Neural cell (in vitro differentiated cells): ENCODE data around the gene ZFX. TPM values are rescaled to one million over a fixed set of nuclear protein-coding genes. Genes with fewer than 3 reads are reported as not detected.

Experiments
- H2AFZ ChIP-seq: fragments of 200-600, 300-800 bp; sonication (generic), shearing (Covaris generic); 2 replicates; pipeline ENCODE4 v1.6.0; 2014; ENCODE audit warnings: low read depth, mild to moderate bottlenecking, antibody characterized with exemption, low read length, moderate library complexity
- H3F3A ChIP-seq: fragments of 200-600 bp; shearing (Covaris generic); 2 replicates; pipeline ENCODE4 v1.6.1; 2016; ENCODE audit warnings: mild to moderate bottlenecking, moderate library complexity, mixed read lengths, antibody characterized with exemption, low read length; ENCODE audit not compliant: insufficient read depth, poor library complexity, severe bottlenecking
- H3K27ac ChIP-seq: fragments of 200-600, 300-800 bp; sonication (generic), shearing (Covaris generic); 2 replicates; pipeline ENCODE4 v1.5.1; 2014; ENCODE audit warnings: mild to moderate bottlenecking, low read length, moderate library complexity
- H3K27me3 ChIP-seq: fragments of 300-800, 200-600 bp; sonication (generic), shearing (Covaris generic); 2 replicates; pipeline ENCODE4 v1.6.0; 2014; ENCODE audit warnings: mild to moderate bottlenecking, low read depth, low read length, moderate library complexity; ENCODE audit not compliant: insufficient read depth
- H3K36me3 ChIP-seq: fragments of 300-800, 200-600 bp; sonication (generic), shearing (Covaris generic); 2 replicates; pipeline ENCODE4 v1.5.1; 2014; ENCODE audit warnings: mild to moderate bottlenecking, antibody characterized with exemption, low read length, moderate library complexity; ENCODE audit not compliant: insufficient read depth
- H3K4me2 ChIP-seq: fragments of 300-800, 200-600 bp; sonication (generic), shearing (Covaris generic); 2 replicates; pipeline ENCODE4 v1.6.0; 2014; ENCODE audit warnings: mild to moderate bottlenecking, low read length
- H3K4me3 ChIP-seq: fragments of 300-800, 200-600 bp; sonication (generic), shearing (Covaris generic); 2 replicates; pipeline ENCODE4 v1.5.1; 2014; ENCODE audit warnings: mild to moderate bottlenecking, low read length, moderate library complexity
- H3K79me2 ChIP-seq: fragments of 200-600 bp; shearing (Covaris generic); replicated peaks from 2 replicates; pipeline ENCODE4 v1.6.0; 2014; ENCODE audit warnings: mild to moderate bottlenecking, low read length, moderate library complexity; ENCODE audit not compliant: insufficient read depth
- H3K9ac ChIP-seq: fragments of 300-800, 200-600 bp; sonication (generic), shearing (Covaris generic); 2 replicates; pipeline ENCODE4 v1.6.1; 2016; ENCODE audit warnings: mild to moderate bottlenecking, low read length, mixed read lengths
- H3K9me2 ChIP-seq: fragments of 200-600 bp; shearing (Covaris generic); 2 replicates; pipeline ENCODE4 v1.6.1; 2016; ENCODE audit warnings: mild to moderate bottlenecking, low read length, mixed read lengths; ENCODE audit not compliant: insufficient read depth
- H3K9me3 ChIP-seq: fragments of 200-600, 300-800 bp; sonication (generic), shearing (Covaris generic); 2 replicates; pipeline ENCODE4 v1.6.1; 2016; ENCODE audit warnings: mild to moderate bottlenecking, mixed run types, low read length, moderate library complexity, mixed read lengths
- H4K20me1 ChIP-seq: fragments of 200-600 bp; shearing (Covaris generic); 2 replicates; pipeline ENCODE4 v1.6.1; 2016; ENCODE audit warnings: mild to moderate bottlenecking, mixed run types; ENCODE audit not compliant: insufficient read depth
- EP300 ChIP-seq: fragments of 450-650 bp; conservative IDR thresholded peaks from 2 replicates; pipeline ENCODE4 v1.6.1; 2014; ENCODE audit warnings: antibody characterized with exemption, mild to moderate bottlenecking, moderate library complexity; ENCODE audit not compliant: poor library complexity, severe bottlenecking
- EZH2 ChIP-seq: fragments of 200-600, 300-800 bp; shearing (Covaris generic), sonication (generic); IDR thresholded peaks from 2 replicates; pipeline ENCODE4 v1.6.1; 2014; ENCODE audit warnings: antibody characterized with exemption, low read length, borderline replicate concordance, mild to moderate bottlenecking; ENCODE audit not compliant: insufficient read depth, poor library complexity, severe bottlenecking
- MXI1 ChIP-seq: fragments of 450-650 bp; conservative IDR thresholded peaks from 2 replicates; pipeline ENCODE4 v1.6.1; 2014; ENCODE audit warnings: antibody characterized with exemption, mild to moderate bottlenecking; ENCODE audit not compliant: poor library complexity, severe bottlenecking
- POLR2AphosphoS5 ChIP-seq: IDR thresholded peaks from 2 replicates; pipeline ENCODE4 v1.6.1; 2012
- RAD21 ChIP-seq: fragments of 450-650 bp; conservative IDR thresholded peaks from 2 replicates; pipeline ENCODE4 v1.6.1; 2014; ENCODE audit warnings: antibody characterized with exemption, mild to moderate bottlenecking, moderate library complexity
- SMC3 ChIP-seq: fragments of 450-650 bp; conservative IDR thresholded peaks from 2 replicates; pipeline ENCODE4 v1.6.1; 2014; ENCODE audit warnings: antibody characterized with exemption, mild to moderate bottlenecking, moderate library complexity; ENCODE audit not compliant: poor library complexity
- TAF1 ChIP-seq: IDR thresholded peaks from 2 replicates; pipeline ENCODE4 v1.6.1; 2012; ENCODE audit warnings: low read depth
- polyA plus RNA-seq: library from polyadenylated mRNA; depleted of rRNA; stranded (reverse); fragments of >200 nt; gene quantifications from 2 replicates; pipeline ENCODE4 v1.2.3, GENCODE V29; 2014
- TF ChIP-seq, protein P1 (sequence below): fragments of 450-650 bp; IDR thresholded peaks from 2 replicates; pipeline ENCODE4 v1.5.1; 2014; ENCODE audit warnings: antibody characterized with exemption, mild to moderate bottlenecking, moderate library complexity; ENCODE audit not compliant: poor library complexity, severe bottlenecking
- TF ChIP-seq, protein P2 (sequence below): IDR thresholded peaks from 2 replicates; pipeline ENCODE4 v1.6.1; 2012; ENCODE audit warnings: borderline replicate concordance

The ZFX gene
- polyA plus RNA-seq, 1 donor from 2014 or later = 12.5 TPM

DNA sequence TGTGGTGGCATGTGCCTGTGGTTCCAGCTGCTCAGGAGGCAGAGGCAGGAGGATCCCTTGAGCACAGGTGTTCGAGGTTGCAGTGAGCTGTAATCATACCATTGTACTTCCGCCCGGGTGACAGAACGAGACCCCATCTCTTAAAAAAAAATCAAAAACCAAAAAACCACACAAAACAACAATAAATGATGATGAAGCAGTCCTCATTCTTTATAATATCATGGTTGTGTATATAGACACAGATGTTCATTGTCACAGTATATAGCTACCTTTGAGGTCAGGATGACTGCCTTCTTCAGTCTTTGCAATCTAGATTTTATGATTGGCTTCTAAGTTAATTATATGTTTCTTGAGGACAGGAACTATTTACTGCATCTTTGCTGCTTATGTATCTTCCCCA lies 37.0 kb downstream of the ZFX start:
- H3K9ac ChIP-seq = no peak overlapping the region
- no peaks in the 10 kb centered on the region for H3K9me3 ChIP-seq
- TF ChIP-seq RAD21 (no peak), MXI1 (no peak), SMC3 (no peak), POLR2AphosphoS5 (no peak), TAF1 (no peak), EZH2 (no peak), EP300 (no peak)
- TF ChIP-seq, protein P1, sequence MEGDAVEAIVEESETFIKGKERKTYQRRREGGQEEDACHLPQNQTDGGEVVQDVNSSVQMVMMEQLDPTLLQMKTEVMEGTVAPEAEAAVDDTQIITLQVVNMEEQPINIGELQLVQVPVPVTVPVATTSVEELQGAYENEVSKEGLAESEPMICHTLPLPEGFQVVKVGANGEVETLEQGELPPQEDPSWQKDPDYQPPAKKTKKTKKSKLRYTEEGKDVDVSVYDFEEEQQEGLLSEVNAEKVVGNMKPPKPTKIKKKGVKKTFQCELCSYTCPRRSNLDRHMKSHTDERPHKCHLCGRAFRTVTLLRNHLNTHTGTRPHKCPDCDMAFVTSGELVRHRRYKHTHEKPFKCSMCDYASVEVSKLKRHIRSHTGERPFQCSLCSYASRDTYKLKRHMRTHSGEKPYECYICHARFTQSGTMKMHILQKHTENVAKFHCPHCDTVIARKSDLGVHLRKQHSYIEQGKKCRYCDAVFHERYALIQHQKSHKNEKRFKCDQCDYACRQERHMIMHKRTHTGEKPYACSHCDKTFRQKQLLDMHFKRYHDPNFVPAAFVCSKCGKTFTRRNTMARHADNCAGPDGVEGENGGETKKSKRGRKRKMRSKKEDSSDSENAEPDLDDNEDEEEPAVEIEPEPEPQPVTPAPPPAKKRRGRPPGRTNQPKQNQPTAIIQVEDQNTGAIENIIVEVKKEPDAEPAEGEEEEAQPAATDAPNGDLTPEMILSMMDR = no peak
- TF ChIP-seq, protein P2, sequence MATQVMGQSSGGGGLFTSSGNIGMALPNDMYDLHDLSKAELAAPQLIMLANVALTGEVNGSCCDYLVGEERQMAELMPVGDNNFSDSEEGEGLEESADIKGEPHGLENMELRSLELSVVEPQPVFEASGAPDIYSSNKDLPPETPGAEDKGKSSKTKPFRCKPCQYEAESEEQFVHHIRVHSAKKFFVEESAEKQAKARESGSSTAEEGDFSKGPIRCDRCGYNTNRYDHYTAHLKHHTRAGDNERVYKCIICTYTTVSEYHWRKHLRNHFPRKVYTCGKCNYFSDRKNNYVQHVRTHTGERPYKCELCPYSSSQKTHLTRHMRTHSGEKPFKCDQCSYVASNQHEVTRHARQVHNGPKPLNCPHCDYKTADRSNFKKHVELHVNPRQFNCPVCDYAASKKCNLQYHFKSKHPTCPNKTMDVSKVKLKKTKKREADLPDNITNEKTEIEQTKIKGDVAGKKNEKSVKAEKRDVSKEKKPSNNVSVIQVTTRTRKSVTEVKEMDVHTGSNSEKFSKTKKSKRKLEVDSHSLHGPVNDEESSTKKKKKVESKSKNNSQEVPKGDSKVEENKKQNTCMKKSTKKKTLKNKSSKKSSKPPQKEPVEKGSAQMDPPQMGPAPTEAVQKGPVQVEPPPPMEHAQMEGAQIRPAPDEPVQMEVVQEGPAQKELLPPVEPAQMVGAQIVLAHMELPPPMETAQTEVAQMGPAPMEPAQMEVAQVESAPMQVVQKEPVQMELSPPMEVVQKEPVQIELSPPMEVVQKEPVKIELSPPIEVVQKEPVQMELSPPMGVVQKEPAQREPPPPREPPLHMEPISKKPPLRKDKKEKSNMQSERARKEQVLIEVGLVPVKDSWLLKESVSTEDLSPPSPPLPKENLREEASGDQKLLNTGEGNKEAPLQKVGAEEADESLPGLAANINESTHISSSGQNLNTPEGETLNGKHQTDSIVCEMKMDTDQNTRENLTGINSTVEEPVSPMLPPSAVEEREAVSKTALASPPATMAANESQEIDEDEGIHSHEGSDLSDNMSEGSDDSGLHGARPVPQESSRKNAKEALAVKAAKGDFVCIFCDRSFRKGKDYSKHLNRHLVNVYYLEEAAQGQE = no peak
- no peaks in the 10 kb centered on the region for H4K20me1 ChIP-seq
- H3K4me2 ChIP-seq = no peak overlapping the region
- H3K27ac ChIP-seq = no peak overlapping the region
- H3K79me2 ChIP-seq = no peaks in the 10 kb centered on the region
- H2AFZ ChIP-seq = no peak overlapping the region
- no peak overlapping the region for H3K4me3 ChIP-seq
- no peaks in the 10 kb centered on the region for H3K36me3 ChIP-seq
- no peaks in the 10 kb centered on the region for H3K9me2 ChIP-seq
- no peaks in the 10 kb centered on the region for H3F3A ChIP-seq
- no peaks in the 10 kb centered on the region for H3K27me3 ChIP-seq

DNA sequence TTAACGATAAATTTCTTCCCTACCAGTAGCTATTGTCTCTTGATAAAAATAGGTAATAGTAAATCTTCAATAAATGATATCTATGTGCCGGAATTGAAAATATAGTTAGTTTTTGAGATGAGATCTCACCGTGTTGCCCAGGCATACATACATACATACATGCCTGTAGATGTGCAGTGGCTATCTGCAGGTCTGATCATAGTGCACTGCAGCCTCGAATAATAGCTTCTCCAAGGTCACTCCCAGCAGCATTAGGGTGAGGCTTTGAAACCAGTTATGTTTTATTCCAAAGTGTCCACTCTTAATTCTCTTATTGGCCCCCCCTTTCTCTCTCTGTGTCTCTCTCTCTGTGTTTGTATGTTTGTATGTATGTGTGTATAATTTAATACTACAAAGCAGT lies 37.5 kb downstream of the ZFX start:
- no peaks in the 10 kb centered on the region for H3K9me3 ChIP-seq
- no peak overlapping the region for H2AFZ ChIP-seq
- no peaks in the 10 kb centered on the region for H3K9me2 ChIP-seq
- H3F3A ChIP-seq = no peaks in the 10 kb centered on the region
- TF ChIP-seq TAF1 (no peak), EP300 (no peak), POLR2AphosphoS5 (no peak), RAD21 (no peak), MXI1 (no peak), EZH2 (no peak), SMC3 (no peak)
- TF ChIP-seq, protein P2 = no peak
- TF ChIP-seq, protein P1 = no peak
- no peaks in the 10 kb centered on the region for H3K79me2 ChIP-seq
- no peaks in the 10 kb centered on the region for H3K36me3 ChIP-seq
- H3K27ac ChIP-seq = no peak overlapping the region
- no peak overlapping the region for H3K4me2 ChIP-seq
- no peaks in the 10 kb centered on the region for H3K27me3 ChIP-seq
- H4K20me1 ChIP-seq = no peaks in the 10 kb centered on the region
- no peak overlapping the region for H3K9ac ChIP-seq
- H3K4me3 ChIP-seq = no peak overlapping the region
